GM12873 (cell line): ENCODE data around the gene SEZ6L2.

Source experiments
- TF ChIP-seq, protein P1 (sequence below): IDR thresholded peaks from 2 replicates; pipeline ENCODE4 v1.5.1; 2012; ENCODE audit warnings: low read depth, mild to moderate bottlenecking, moderate library complexity, low read length, control low read depth; ENCODE audit not compliant: insufficient read depth; ENCODE audit errors: missing control alignments

SEZ6L2 gene

DNA sequence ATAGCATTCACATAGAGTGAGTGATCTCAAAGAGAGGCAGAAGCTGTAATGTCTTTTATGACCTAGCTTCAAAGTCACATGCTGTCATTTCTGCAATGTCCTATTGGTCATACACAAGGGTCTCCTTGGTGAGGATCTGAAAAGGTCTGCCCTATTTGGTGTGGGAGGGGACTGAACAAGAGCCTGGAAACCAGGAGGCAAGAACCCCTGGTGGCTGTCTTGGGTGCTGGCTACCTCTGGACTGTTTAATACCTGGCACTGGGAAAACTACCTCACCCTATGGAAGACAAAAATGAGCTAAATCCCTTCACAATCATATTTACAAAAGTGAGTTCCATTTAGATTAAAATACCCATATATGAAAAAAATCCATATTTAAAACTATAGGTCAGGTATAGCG is 17.6 kb upstream of the SEZ6L2 start:
- TF ChIP-seq, protein P1, sequence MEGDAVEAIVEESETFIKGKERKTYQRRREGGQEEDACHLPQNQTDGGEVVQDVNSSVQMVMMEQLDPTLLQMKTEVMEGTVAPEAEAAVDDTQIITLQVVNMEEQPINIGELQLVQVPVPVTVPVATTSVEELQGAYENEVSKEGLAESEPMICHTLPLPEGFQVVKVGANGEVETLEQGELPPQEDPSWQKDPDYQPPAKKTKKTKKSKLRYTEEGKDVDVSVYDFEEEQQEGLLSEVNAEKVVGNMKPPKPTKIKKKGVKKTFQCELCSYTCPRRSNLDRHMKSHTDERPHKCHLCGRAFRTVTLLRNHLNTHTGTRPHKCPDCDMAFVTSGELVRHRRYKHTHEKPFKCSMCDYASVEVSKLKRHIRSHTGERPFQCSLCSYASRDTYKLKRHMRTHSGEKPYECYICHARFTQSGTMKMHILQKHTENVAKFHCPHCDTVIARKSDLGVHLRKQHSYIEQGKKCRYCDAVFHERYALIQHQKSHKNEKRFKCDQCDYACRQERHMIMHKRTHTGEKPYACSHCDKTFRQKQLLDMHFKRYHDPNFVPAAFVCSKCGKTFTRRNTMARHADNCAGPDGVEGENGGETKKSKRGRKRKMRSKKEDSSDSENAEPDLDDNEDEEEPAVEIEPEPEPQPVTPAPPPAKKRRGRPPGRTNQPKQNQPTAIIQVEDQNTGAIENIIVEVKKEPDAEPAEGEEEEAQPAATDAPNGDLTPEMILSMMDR, result no peak

GRCh38 chr16:29915590-29916247 is 16.4 kb upstream of the SEZ6L2 start:
- TF ChIP-seq, protein P1, result no peak

DNA sequence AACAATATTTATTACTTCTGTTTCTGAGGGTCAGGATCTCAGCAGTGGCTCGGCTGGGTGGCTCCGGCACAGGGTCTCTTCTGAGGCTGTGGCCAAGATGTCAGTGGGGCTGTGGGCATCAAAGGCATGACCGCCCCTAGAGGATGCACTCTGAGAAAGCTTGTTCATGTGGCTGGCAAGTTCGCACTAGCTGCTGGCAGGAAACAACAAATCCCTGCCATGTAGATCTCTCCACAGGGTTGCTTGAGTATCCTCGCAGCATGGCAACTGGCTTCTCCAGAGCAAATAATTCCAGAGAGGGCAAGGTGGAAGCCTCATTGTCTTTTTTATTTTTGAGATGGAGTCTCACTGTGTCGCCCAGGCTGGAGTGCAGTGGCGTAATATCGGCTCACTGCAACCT is 14.2 kb upstream of the SEZ6L2 start:
- TF ChIP-seq, protein P1, result no peak

- TF ChIP-seq, protein P1, result no peak
These were observed 12.7 kb upstream of the SEZ6L2 start for GRCh38 chr16:29912087-29912486.

GRCh38 chr16:29911676-29912010 is 12.3 kb upstream of the SEZ6L2 start:
- TF ChIP-seq, protein P1, result no peak

- TF ChIP-seq, protein P1, result no peak
These were observed 11.7 kb upstream of the SEZ6L2 start for GRCh38 chr16:29910819-29911675.

DNA sequence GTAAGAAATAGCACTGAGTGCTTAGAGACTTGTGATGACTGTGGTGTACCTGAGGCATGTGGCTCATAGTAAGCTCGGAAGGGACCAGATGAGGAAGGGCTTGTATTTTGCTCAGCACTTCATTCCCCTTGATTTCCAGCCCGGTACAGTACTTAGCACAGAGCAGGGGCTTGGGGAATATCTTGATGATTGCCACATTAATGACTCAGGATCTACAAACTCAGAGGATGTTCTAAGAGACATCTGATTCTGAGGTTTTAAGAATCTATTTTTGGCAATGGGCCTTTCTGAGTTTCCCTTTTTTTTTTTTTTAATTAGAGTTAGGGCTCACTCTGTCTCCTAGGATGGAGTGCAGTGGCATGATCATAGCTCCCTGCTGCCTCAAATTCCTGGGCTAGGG is 10.0 kb upstream of the SEZ6L2 start:
- TF ChIP-seq, protein P1, result no peak
